ENCODE data around the gene RNASEH1.

The RNASEH1 gene

GRCh38 chr2:3545788-3546478, 12.2 kb downstream of the RNASEH1 start:
- Histone ChIP-seq H3K36me3 (ENCODE audit: control insufficient read depth, insufficient read depth, low read length) (peaks cover 100% of the 10 kb centered on the region), H3K27ac (ENCODE audit: low read depth, low read length, severe bottlenecking) (no peak overlapping the region), H3K4me3 (ENCODE audit: extremely low read depth, insufficient read depth, low read length, poor library complexity, severe bottlenecking) (no peak overlapping the region), H3K9me3 (ENCODE audit: control insufficient read depth, low read length) (no peaks in the 10 kb centered on the region), H3K4me1 (ENCODE audit: control insufficient read depth, insufficient read depth, low read length, poor library complexity, severe bottlenecking) (no peaks in the 10 kb centered on the region)
- 99 to 100% methylated on average over 5 to 6 of the region's 10 CpGs for WGBS, 2 experiments (ENCODE audit: insufficient coverage in 2 of 2)

DNA sequence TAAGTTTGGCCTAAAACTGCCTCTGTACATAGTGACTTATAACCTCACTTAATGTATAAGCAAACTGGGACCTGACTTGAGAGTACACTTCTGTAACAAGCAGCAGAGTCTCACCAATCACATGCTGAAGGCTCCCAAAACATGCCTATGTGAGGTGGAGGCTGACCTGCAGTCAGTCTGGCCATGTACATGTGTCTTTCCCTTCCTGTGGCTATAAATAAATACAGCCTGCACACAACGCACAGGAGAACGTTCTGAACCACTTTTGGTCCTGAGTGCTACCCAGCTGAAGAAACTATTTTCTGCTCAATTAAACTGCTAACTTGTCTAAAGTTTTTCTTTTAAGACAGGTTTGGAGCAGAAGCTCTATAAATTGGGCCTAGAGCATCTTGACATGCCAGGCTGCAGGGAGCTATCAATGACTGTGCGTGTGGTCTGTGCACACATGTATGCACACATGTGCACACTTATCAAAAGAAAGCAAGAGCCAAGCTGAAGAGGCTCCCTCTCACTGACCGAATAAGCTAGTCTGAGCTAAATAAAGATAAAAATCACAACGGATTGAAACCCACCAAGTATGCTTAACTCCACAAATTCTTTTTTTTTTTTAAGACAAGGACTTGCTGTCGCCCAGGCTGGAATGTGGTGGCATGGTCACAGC, 15.0 kb downstream of the RNASEH1 start:
- H3K27ac ChIP-seq (ENCODE audit: low read depth, low read length, severe bottlenecking) = no peak overlapping the region
- H3K4me1 ChIP-seq (ENCODE audit: control insufficient read depth, insufficient read depth, low read length, poor library complexity, severe bottlenecking) = no peaks in the 10 kb centered on the region
- no peak overlapping the region for H3K4me3 ChIP-seq (ENCODE audit: extremely low read depth, insufficient read depth, low read length, poor library complexity, severe bottlenecking)
- WGBS, 2 experiments (ENCODE audit: insufficient coverage in 2 of 2) = 95 to 97% methylated on average over 6 of the region's 6 CpGs
- no peaks in the 10 kb centered on the region for H3K9me3 ChIP-seq (ENCODE audit: control insufficient read depth, low read length)
- H3K36me3 ChIP-seq (ENCODE audit: control insufficient read depth, insufficient read depth, low read length) = peaks cover 88% of the 10 kb centered on the region

GRCh38 chr2:3542107-3542506, 16.0 kb downstream of the RNASEH1 start:
- WGBS, 2 experiments (ENCODE audit: insufficient coverage in 2 of 2) = 92 to 93% methylated on average over 4 to 5 of the region's 5 CpGs
- peaks cover 77% of the 10 kb centered on the region for H3K36me3 ChIP-seq (ENCODE audit: control insufficient read depth, insufficient read depth, low read length)
- no peaks in the 10 kb centered on the region for H3K9me3 ChIP-seq (ENCODE audit: control insufficient read depth, low read length)
- peaks cover 1% of the 10 kb centered on the region for H3K4me1 ChIP-seq (ENCODE audit: control insufficient read depth, insufficient read depth, low read length, poor library complexity, severe bottlenecking)
- H3K27ac ChIP-seq (ENCODE audit: low read depth, low read length, severe bottlenecking) = no peak overlapping the region
- no peak overlapping the region for H3K4me3 ChIP-seq (ENCODE audit: extremely low read depth, insufficient read depth, low read length, poor library complexity, severe bottlenecking)

DNA sequence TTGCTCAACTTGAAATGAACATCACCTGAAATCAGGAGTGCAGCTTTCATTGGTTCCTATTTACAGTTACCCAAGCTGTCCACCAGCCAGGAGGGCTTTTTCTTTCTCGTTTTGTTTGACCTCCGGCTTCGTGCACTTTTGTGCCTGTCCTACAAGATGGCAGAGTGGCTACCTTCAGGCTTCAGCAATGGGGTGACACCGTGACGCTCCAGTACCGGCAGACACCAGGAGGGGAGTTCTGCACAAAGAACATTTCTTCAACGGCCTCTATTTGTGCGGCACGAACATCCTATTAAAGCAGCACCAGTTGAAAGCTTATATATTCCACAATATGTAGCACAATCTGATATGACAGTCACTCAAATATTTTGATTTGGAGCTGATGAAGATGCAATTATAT, 18.3 kb downstream of the RNASEH1 start:
- 82 to 92% methylated on average over 2 to 6 of the region's 9 CpGs for WGBS, 2 experiments (ENCODE audit: insufficient coverage in 2 of 2)
- Histone ChIP-seq H3K36me3 (ENCODE audit: control insufficient read depth, insufficient read depth, low read length) (peaks cover 56% of the 10 kb centered on the region), H3K4me1 (ENCODE audit: control insufficient read depth, insufficient read depth, low read length, poor library complexity, severe bottlenecking) (peaks cover 14% of the 10 kb centered on the region), H3K9me3 (ENCODE audit: control insufficient read depth, low read length) (no peaks in the 10 kb centered on the region), H3K4me3 (ENCODE audit: extremely low read depth, insufficient read depth, low read length, poor library complexity, severe bottlenecking) (no peak overlapping the region), H3K27ac (ENCODE audit: low read depth, low read length, severe bottlenecking) (no peak overlapping the region)

- H3K9me3 ChIP-seq (ENCODE audit: control insufficient read depth, low read length) = peaks cover 3% of the 10 kb centered on the region
- peak overlapping the region; percentile 26 for H3K4me3 ChIP-seq (ENCODE audit: extremely low read depth, insufficient read depth, low read length, poor library complexity, severe bottlenecking)
- H3K4me1 ChIP-seq (ENCODE audit: control insufficient read depth, insufficient read depth, low read length, poor library complexity, severe bottlenecking) = peaks cover 14% of the 10 kb centered on the region
- H3K27ac ChIP-seq (ENCODE audit: low read depth, low read length, severe bottlenecking) = peak overlapping the region; percentile 99
- peaks cover 43% of the 10 kb centered on the region for H3K36me3 ChIP-seq (ENCODE audit: control insufficient read depth, insufficient read depth, low read length)
- WGBS, 2 experiments (ENCODE audit: insufficient coverage in 2 of 2) = 68 to 88% methylated on average over 5 to 11 of the region's 16 CpGs
These were observed 21.2 kb downstream of the RNASEH1 start for GRCh38 chr2:3536682-3537632.

GRCh38 chr2:3535794-3536681, 22.1 kb downstream of the RNASEH1 start:
- 50 to 61% methylated on average over 23 of the region's 24 CpGs for WGBS, 2 experiments (ENCODE audit: insufficient coverage in 2 of 2)
- H3K36me3 ChIP-seq (ENCODE audit: control insufficient read depth, insufficient read depth, low read length) = peaks cover 34% of the 10 kb centered on the region
- H3K27ac ChIP-seq (ENCODE audit: low read depth, low read length, severe bottlenecking) = peak overlapping the region; percentile 99
- peaks cover 3% of the 10 kb centered on the region for H3K9me3 ChIP-seq (ENCODE audit: control insufficient read depth, low read length)
- H3K4me3 ChIP-seq (ENCODE audit: extremely low read depth, insufficient read depth, low read length, poor library complexity, severe bottlenecking) = peak overlapping the region; percentile 26
- peaks cover 14% of the 10 kb centered on the region for H3K4me1 ChIP-seq (ENCODE audit: control insufficient read depth, insufficient read depth, low read length, poor library complexity, severe bottlenecking)

GRCh38 chr2:3535467-3535793, 22.7 kb downstream of the RNASEH1 start:
- H3K9me3 ChIP-seq (ENCODE audit: control insufficient read depth, low read length) = peaks cover 3% of the 10 kb centered on the region
- H3K36me3 ChIP-seq (ENCODE audit: control insufficient read depth, insufficient read depth, low read length) = peaks cover 28% of the 10 kb centered on the region
- H3K4me3 ChIP-seq (ENCODE audit: extremely low read depth, insufficient read depth, low read length, poor library complexity, severe bottlenecking) = peak overlapping the region; percentile 26
- H3K4me1 ChIP-seq (ENCODE audit: control insufficient read depth, insufficient read depth, low read length, poor library complexity, severe bottlenecking) = peaks cover 14% of the 10 kb centered on the region
- H3K27ac ChIP-seq (ENCODE audit: low read depth, low read length, severe bottlenecking) = peak overlapping the region; percentile 99
- 93% methylated on average over 4 of the region's 5 CpGs; no CpG with 5 or more reads in 1 of the 2 experiments for WGBS, 2 experiments (ENCODE audit: insufficient coverage in 2 of 2)

DNA sequence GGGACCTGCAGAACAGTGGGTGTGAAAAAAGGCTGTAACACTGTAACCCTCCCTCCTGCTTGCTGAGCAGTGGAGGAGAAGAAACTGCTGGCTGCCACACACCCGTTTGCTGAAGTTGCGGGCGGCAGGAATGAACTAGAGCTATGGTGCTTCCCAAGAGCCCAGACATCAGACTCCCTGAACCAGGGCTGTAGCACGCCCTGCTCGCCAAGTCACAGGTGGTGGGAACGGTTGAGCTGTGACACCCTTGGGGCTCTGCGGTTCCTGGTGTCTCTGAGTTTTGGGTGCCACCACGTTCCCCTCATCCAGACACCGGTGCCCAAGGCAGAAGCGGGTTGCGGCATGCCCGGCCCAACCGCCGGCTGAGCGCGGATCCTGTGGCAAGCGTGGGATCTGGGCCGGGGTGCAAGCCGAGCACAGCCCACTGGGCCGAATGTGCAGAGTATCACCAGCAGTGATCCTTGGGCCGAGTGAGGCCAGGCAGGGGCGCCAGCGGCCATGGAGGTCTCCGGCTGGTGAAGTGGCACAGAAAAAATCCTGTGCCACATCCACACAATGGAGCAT, 23.8 kb downstream of the RNASEH1 start:
- no peak overlapping the region for H3K27ac ChIP-seq (ENCODE audit: low read depth, low read length, severe bottlenecking)
- peaks cover 3% of the 10 kb centered on the region for H3K9me3 ChIP-seq (ENCODE audit: control insufficient read depth, low read length)
- WGBS, 2 experiments (ENCODE audit: insufficient coverage in 2 of 2) = 91% methylated on average over 24 of the region's 24 CpGs
- H3K36me3 ChIP-seq (ENCODE audit: control insufficient read depth, insufficient read depth, low read length) = peaks cover 21% of the 10 kb centered on the region
- H3K4me3 ChIP-seq (ENCODE audit: extremely low read depth, insufficient read depth, low read length, poor library complexity, severe bottlenecking) = no peak overlapping the region
- H3K4me1 ChIP-seq (ENCODE audit: control insufficient read depth, insufficient read depth, low read length, poor library complexity, severe bottlenecking) = peaks cover 14% of the 10 kb centered on the region

GRCh38 chr2:3533836-3534235, 24.3 kb downstream of the RNASEH1 start:
- 85 to 88% methylated on average over 5 to 6 of the region's 6 CpGs for WGBS, 2 experiments (ENCODE audit: insufficient coverage in 2 of 2)
- Histone ChIP-seq H3K4me1 (ENCODE audit: control insufficient read depth, insufficient read depth, low read length, poor library complexity, severe bottlenecking) (peaks cover 14% of the 10 kb centered on the region), H3K36me3 (ENCODE audit: control insufficient read depth, insufficient read depth, low read length) (peaks cover 17% of the 10 kb centered on the region), H3K27ac (ENCODE audit: low read depth, low read length, severe bottlenecking) (no peak overlapping the region), H3K9me3 (ENCODE audit: control insufficient read depth, low read length) (peaks cover 3% of the 10 kb centered on the region), H3K4me3 (ENCODE audit: extremely low read depth, insufficient read depth, low read length, poor library complexity, severe bottlenecking) (no peak overlapping the region)

DNA sequence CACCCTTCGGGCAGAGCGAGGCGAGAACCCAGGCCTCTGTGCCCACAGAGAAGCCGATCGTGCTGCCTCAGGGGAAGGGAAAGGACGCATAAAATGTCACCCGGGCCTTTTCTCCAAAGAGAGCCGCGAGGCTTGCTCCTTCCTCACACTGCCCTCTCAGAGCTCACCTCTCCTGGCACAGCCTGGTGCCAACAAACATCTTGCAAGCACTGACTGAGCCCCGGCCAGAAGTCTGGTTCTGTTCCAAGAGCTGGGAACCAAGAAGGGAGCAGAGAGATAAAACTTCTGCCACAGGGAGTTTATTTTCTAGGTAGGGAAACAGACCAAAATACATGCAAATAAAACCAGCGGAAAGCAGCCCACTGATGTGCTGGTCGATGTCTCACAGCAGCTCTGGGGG, 25.2 kb downstream of the RNASEH1 start:
- H3K27ac ChIP-seq (ENCODE audit: low read depth, low read length, severe bottlenecking) = no peak overlapping the region
- H3K36me3 ChIP-seq (ENCODE audit: control insufficient read depth, insufficient read depth, low read length) = peaks cover 17% of the 10 kb centered on the region
- peaks cover 14% of the 10 kb centered on the region for H3K4me1 ChIP-seq (ENCODE audit: control insufficient read depth, insufficient read depth, low read length, poor library complexity, severe bottlenecking)
- no peak overlapping the region for H3K4me3 ChIP-seq (ENCODE audit: extremely low read depth, insufficient read depth, low read length, poor library complexity, severe bottlenecking)
- WGBS, 2 experiments (ENCODE audit: insufficient coverage in 2 of 2) = 89 to 96% methylated on average over 10 to 11 of the region's 12 CpGs
- peaks cover 3% of the 10 kb centered on the region for H3K9me3 ChIP-seq (ENCODE audit: control insufficient read depth, low read length)

All from mesodermal cell (in vitro differentiated cells).